GF-D8 (cell line): ENCODE data around the gene PITPNC1.
"Not testable (repeated sequence)": the region's sequence is repeated elsewhere in the genome, so short reads cannot be mapped to it uniquely, and the experiment has no call there.

Source experiments
- DNase-seq: peaks from one replicate; lab custom pipeline; 2025; lab: John Stamatoyannopoulos, UW

The PITPNC1 gene

DNA sequence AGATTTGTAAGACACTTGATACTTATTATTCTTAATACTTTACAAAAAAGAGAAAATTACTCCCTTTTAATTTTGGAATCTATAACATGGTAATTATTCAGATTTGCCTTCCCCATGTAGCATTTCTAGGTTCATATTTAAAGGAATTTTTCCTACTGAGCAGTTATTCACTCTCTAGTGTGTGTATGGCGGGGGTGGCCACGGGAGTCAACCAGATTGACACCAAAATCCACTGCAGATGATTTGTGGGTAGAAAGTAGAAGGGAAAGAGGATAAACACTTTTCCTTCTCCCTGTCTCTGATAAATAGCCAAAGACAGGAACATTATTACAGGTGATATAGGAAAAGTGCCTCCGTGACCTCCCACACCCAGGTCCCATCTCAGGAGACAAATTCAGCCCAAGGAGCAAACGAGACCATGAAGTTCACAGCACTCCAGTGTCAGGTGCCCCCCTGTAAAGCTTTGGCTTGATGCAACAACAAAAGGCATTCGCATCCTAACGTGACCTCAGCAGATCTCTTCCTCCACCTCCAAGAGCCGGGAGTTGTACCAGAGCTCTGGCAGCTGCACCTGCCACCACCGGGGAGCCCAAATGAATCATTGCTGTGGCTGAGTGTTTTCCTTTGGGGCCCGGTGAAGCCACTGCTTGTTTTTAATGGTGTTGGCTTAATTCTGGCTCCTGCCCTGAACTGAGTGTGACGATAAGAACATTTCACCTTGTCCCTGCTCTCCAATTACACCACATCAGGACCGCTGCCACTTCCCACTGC, 248.0 kb downstream of the PITPNC1 start:
- DNase-seq = no peak

DNA sequence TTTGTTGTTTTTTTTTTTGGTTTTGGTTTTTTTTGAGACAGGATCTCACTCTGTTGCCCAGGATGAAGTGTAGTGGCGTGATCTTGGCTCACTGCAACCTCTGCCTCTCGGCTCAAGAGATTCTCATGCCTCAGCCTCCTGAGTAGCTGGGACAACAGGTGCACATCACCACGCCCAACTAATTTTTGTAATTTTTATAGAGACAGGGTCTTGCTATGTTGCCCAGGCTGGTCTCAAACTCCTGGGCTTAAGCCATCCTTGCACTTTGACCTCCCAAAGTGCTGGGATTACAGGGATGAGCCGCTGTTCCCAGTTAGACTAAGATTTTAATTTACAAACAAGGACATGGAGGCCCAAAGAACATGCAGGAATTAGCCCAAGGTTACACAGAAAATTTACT, 248.9 kb downstream of the PITPNC1 start:
- no peak for DNase-seq

DNA sequence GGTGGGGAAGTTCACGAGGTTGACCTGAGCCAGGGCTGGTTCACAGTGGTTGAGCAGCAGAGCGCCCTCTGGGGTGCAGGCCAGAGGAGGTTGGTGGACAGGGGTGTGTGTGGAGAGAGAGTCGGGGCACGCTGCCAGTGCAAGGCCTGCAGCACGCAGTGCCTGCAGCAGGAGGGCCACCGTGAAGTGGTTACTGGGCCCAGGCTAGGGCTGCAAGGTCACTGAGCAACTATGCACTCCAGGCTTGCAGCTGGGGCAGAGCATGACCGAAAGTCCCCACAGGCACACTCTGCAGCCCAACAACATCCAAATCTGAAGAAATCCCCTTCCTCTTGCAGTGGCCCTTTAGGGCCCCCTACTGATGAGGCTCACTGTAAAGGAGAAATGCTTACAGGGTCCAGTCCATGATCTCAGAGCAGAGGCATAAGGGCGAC, 251.5 kb downstream of the PITPNC1 start:
- no peak for DNase-seq

DNA sequence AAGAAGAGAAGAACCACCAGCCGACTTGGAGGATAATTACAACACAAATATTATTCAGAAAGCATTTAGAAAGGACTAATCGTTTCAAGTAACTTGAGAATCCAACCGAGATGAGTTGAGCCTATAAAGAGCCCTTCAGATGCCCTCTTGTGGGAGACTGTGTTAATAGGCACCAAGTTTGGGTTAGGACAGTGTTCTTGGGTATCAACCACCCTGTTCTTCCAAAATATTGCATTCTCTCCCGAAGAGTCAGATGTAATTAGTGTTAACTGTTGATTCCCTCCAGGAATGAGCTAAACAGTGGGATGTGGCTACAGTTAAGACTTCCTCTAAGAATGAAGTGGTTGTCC, 252.9 kb downstream of the PITPNC1 start:
- no peak for DNase-seq

DNA sequence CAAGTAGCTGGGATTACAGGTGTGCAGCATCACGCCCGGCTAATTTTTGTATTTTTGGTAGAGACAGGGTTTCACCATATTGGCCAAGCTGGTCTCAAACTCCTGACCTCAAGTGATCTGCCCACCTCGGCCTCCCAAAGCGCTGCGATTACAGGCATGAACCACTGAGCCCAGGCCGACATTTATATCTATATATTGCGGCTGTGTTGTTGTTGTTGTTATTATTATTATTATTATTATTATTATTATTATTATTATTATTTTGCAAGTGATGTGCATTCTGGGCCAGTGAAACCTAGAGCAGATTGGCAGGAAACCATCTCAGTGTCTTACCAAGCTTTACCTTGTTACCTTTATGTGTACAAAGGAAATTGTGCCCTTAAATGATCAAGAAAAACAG, 253.8 kb downstream of the PITPNC1 start:
- not testable (repeated sequence) for DNase-seq

DNA sequence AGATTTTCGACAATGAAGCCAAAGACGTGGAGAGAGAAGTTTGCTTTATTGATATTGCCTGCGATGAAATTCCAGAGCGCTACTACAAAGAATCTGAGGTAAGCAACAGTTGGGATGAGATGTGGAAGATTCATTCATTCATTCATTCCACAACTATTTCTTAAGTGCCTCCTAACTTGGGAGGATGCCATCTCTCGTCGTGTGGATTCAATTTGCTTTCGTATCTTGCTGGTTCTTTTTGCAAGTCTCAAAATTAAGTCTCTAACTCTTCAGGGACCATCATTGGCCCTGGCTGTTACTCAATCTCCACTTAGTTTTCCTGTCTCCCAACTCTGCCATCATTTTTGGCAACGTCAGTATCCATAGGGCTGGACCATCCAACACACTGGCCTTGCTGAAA, 255.1 kb downstream of the PITPNC1 start:
- DNase-seq = no peak

DNA sequence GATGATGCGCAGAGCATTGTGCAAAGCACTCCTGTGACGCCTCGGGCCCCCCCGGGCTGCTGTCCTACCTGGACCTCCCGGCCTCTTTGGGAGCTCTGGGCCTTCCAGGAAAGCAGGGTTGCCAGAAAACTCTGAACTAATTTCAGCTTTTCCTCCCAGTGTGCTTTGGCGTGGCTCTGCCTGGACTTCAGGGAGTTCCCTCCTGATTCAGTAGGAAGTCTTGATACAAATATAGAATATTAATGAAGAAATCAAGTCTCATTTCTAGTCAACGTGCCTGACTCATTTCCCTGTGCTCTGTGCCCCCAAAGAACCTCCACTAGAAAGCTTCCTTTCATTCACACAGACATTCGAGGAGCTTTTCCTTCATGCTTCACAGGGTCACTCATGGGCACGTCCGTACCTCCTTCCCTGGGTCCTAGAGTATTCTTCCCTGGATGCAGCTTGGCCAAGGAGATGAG, 256.7 kb downstream of the PITPNC1 start:
- DNase-seq = no peak

DNA sequence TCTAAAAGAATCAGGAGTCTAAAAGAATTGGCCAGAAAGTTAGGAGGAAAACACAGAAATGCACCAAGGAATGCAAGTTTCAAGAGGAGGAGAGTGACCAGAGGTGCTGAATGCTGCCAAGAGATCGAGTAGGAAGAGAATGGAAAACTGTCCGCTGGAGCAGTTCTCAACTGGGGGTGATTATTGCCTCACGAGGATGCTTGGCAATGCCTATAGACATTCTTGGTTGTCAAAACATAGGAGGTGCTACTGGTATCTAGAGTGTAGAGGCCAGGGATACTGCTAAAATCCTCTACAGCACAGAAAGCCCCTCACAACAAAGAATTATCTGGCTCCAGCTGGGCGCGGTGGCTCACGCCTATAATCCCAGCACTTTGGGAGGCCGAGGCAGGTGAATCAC, 258.6 kb downstream of the PITPNC1 start:
- no peak for DNase-seq

DNA sequence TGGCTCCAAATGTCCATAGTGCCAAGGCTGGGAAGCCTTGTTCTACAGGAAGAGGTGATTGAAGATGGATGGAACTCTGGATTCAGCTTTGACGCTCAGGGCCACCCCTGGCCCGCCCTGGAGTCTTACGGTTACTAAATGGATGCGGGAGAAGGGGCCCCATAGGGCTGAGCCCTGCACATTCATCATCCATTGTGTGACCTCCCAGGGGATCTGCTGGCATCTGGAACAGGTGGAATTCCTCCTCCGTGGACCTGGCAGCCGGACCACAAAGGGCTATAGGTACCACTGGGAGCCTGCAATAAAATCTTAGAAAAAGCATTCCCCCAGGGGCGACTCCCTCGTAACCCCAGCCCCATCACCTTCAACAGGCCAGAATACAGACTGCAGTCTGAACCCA, 259.2 kb downstream of the PITPNC1 start:
- DNase-seq = no peak

DNA sequence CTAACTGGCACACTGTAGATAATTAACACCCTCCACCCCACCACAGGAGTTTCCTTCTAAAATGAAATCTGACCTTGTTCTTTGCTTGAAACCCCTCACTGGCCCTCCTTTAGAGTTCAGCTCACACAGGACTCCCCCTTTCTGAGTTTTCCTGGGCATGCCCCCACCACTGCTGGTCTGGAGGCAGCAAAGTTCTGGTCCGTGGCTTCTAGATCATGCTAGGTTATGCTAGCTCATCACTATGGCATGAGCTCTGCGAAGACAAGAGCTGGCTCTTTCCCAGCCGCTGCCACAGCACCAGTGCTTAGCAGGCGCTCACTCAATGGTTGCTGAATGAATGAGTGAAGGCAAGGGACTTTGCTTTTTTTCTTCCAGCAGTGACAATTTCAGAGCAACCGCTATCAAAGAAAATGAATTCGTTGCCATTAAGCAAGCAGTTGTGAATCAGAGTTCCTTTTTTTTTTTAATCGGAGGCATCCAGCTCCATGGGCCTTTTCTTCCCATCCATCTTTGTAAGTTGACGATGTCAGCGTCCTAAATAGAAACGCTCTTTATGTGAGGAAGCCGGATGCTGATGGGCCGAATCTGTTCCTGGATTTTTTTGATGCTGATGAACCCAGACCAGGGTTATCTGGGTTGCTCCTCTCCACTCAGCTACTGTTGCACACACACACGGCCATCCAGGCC, 259.9 kb downstream of the PITPNC1 start:
- DNase-seq = no peak

DNA sequence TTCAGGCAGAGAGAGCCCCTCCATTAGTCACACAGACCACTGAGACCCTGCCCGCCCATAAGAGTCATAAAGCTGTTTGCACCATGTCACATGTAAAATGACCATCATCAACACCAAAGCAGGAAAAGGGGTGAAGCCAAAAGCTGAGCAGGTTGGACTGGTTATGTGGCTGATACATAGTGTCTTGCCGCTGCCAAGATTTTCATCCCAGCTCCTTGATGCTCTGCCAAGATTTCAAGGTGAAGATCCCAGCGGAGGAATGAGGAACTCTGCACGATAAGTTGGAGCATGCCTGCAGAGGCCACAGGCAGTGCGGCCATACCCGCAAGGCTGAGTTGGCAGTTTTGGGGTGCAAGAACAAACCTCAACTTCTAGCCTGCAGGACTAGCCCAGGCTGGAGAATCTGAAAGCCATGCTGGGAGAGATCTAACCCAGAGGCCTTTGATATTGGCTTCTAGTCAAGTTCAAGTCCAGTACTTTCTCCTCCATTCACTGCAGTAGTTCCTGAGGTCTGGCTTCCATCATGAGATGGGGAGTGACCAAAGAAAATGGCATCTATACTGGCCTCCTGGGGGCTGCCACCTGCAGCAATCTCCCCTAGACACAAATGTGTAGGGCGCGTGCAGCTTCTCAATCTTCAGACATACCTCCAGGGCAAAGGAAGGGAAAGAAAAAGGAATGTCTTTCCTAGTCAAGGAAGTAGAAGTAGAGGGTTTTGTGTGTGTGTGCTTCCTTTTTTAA, 261.0 kb downstream of the PITPNC1 start:
- DNase-seq = no peak

DNA sequence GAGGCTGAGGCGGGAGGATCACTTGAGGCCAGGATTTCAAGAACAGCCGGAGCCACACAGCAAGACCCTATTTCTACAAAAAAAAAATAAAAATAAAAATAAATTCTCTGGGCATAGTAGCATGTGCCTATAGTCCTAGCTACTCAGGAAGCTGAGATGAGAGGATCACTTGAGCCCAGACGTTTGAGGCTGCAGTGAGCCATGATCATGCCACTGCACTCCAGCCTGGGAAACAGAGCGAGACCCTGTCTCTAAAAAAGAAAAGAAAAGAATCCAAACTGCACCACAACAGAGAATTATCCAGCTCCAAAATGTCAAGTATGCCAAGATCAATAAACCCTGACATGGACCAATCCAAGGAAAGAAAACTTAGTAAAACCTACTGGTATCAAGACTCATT, 261.8 kb downstream of the PITPNC1 start:
- no peak for DNase-seq

DNA sequence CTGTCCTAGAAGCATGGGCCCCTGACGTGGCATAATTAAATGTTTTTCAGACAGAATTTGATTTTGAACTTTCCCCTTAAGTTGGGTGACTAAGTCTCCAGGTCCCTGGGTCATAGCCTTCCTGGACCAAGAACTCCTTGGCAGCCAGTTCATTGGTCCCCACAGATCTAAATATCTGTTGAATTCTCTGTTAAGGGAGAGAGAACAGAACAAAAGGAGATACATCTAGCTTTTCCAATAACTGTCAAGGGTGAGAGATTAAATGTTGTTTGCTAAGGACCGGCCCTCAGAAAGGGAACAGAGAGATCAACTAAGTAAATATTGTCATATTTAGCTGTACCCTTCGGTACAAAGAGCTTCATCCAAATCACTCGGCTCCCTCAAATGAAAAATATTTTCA, 262.5 kb downstream of the PITPNC1 start:
- DNase-seq = no peak

DNA sequence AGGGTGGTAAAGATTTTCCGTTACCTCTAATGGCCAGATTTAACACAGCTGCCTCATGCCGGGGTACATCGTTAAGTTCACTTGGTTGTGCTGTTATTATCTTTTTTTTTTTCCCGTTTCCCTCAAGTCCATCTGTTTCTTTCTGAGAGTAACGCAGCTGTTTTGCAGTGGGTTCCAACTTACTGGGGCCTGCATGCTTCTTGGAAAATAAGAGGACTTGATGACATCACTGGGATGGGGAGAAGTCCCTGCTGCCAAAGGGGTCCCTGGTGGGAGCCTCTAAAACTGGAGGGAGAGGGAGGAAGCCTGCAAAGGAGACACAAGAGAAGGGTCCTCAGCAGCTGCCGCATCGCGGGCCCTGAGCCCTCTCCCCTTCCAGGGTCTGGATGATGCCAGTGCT, 262.9 kb downstream of the PITPNC1 start:
- DNase-seq = no peak

DNA sequence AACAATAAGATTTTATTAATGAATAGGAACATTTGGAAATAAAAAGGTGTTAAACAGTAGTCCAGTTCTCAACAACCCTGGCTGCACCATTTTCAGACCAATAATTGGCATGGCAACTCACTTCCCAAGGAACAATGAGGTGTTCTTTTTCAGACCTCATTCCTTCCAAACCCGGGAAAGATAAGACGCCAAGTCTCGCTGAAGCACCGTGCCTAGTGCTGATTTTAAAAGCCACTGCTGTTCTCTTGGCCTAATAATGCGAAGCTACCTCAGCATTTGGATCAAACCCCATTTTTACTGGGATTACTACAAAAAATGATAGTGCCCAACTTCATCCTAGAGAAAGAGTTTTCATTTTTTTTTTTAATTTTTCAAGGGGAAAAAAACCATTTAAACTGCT, 265.4 kb downstream of the PITPNC1 start:
- no peak for DNase-seq

DNA sequence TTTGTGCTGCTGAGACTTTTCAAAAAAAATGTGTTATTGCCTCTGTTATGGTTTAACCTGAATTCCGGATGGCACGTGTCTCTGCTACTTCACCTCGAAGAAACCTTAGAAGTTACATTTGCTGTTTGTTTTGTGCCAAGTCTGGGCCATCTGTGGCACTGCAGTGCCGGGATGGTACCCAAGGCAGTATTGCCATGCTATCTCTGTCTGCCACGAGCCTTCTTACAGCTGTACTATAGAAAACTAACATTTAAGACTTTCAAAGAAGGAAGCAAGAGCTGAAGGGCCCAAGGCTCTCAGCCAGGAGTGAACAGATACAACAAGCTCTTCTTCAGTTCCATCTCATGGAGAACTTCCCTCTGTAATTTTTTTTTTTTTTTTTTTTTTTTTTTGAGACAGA, 267.0 kb downstream of the PITPNC1 start:
- DNase-seq = no peak

DNA sequence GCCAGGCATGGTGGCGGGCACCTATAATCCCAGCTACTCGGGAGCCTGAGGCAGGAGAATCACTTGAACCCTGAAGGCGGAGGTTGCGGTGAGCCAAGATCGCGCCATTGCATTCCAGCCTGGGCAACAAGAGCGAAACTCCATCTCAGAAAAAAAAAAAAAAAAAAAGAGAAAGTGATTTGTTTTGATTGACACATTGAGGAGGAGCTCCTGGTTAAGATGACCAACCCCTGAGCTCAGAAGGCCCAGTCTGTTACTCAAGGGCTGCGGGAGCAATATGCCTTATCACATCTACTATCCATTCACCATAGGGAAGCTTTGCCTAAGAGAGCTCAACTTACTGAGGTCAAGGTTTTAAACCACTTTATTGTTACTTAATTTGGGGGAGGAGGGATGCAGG, 268.1 kb downstream of the PITPNC1 start:
- DNase-seq = not testable (repeated sequence)

DNA sequence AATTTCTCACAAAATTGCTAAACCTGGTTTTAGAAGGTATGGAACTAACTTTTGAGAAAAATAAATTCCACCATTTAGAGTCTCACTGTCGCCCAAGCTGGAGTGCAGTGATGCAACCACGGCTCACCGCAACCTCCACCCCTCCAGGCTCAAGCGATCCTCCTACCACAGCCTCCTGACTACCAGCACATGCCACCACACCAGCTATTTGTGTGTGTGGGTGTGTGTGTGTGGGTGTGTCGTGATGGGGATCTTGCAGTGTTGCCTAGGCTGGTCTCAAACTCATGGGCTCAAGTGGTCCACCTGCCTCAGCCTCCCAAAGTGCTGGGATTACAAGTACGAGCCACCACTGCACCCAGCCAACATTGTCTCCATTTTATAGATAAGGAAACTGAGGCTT, 269.4 kb downstream of the PITPNC1 start:
- no peak for DNase-seq

DNA sequence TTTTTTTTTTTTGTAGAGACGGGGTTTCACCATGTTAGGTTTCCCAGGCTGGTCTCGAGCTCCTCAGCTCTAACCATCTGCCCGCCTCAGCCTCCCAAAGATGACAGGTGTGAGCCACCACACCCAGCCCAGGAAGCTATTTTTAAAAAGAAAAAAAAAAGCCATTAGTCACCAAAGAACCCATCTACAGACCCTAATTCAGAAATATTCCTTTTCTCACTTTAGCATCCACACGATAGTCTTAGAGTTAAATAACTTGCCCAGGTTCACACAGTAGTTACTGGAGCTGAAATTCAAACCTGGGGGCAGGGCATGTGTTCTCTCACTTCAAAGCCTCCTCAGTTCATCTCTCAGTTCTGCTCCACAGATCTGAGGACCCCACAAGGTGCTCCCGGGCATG, 270.4 kb downstream of the PITPNC1 start:
- DNase-seq = no peak

DNA sequence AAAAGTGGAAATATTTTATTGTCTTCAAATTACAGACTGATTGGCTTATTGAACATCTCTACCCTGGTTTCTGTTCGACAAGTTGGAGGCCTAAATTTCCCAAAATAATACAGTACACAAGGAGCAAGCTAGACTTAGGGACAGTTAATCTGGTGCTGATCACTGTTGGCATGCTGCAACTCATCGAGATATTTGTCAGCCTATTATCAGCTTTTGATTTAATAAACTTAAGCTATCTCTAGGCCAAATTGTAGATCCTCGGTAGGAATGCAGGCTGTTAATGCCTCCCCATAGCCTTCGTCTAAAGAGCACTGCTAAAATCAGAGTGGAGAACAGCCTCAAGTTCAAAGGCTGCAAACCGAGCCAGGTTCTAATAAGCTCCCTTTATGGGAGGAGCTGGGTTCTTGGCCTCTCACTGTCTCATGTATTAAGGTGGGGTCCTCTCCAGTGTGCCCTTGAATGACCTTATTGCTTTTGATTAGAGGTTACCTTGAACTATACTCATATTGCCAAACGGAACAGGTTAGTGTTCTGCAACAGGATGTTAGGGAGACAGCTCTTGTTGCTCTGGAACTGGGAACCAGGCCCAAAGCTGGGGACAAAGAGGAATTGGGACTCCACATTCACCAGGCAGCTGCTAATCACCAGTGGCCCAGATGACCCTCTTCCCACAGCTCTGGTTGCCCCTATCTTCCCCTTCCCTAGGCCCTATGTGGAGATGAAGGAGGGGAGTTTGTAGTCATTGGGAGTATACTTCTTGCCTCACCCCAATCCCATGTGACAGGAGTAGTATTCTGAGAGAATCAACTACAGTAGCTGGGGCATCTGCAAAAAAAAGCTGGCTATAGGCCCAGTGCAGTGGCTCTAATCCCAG, 271.2 kb downstream of the PITPNC1 start:
- DNase-seq = no peak

DNA sequence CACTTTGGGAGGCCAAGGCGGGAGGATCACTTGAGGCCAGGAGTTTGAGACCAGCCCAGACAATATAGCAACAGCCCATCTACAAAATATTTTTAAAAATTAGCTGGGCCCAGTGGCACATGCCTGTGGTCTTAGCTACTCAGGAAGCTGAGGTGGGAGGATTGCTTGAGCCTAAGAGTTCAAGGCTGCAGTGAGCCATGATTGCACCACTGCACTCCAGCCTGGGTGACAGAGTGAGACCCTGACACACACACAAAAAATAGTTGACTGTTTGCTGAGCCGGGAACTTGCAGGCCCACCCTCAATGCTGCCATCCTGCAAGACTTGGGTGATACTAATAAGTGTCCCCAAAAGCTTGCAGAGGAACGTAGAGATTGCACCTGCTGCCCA, 271.8 kb downstream of the PITPNC1 start:
- DNase-seq = not testable (repeated sequence)

DNA sequence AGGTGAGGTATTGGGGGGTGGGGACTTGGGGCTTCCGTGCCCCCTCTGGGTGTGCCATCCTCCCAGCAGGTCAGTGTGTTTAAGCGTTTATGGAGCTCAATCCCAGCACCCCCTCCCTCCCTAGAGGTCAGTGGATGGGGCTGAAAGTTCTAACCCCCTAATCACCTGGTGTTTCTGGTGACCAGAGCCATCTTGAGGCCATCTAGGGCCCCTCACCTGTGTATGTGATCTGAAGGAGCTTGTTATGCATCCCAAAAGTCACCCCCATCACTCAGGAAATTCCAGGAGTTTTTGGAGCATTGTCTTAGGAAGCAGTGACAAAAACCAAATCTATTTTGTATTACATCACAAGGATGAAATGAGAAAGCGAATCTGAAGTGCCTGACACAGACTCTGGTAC, 272.8 kb downstream of the PITPNC1 start:
- DNase-seq = no peak
